ENCODE data around the gene SEMA7A.

The SEMA7A gene

DNA sequence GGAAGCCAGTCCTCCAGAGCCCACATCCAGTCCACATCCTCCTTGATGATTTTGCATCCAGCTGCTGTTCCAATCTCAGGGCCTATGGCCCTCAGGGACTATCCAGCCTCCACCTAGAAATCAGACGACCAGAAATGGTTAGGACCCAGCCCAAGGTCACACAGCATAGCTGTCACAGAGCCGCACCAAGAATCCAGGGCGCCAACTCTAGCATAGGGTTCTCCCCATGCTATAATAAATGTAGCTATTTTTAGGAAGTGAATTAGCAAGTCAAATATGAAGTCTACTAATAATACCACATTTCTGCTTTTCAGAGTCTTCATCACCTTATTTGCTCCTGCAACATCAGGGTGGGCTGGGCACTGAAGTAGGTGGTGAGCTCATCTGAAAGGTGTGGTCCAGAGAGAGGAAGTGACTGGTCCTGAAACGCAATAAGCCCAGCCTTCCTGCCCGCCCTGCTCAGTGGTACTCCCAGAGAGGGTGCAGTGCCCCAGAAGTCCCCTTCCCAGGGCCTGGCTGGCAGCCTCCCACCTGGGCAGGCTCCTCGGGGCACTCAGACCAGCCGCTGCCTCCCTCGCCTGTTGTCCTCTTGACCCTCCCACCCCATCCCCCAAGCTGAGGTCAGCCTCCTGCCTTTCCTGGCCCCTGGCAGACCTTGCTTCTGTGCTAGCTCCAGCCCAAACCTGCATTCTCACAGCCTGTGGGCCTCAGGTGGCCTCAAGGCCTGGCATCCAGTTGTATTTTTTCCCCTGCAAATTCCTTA, 48.7 kb downstream of the SEMA7A start:
- FAIRE-seq, result no peak

DNA sequence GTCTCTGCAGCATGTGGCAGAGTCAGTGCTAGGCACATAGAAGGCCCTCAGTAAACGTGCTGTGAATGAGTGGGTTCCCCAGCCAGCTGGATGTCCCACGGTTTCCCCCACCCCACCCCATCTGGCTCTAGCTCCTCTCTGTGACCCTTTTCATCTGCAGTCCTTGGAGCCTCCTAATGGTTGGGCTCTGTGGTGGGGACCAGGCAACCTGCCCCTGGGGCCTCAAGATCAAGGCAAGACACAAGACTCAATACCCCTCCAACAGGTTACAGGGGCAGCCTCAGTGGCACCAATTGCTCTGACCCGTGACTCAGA, 49.2 kb downstream of the SEMA7A start:
- FAIRE-seq, result no peak

DNA sequence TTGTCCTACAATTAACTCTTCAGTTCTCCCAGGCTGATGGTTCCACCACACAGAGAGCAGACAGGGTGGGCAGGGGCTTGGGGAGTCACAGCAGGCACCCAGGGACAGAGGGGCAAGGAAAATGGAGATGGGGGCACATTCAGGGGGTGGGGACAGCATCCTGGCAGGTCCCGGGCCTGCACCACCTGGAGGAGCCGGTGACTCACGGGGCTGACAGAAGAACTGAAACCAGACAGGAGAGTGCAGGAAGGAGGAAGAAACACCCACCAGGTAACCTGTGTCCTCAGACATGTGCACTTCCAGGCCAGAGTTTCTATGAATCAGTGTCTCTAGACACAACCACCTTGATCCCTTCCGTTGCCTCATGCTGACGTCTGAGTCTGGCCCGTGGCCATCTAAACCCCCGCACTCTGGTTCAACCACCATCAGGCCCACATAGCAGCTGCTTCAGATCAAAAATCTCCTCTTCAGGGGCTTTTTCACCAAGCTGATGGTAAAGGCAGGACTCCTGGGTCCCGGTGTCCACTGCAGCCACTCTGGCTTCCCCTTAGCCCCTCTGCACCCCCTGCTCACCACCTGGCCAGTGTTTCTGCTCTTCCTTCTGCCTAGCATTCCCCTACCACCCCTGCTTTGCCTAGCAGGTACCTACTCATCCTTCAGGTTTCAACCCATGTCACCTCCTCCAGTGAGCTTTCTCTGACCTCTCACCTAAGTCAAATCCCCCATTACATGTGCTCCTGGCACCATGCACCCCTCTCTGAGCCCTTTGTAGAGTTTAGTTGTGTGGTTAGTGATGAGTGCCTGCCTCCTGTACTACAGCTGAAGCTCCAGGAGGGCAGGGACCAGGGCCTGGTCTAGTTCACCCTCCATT, 49.8 kb downstream of the SEMA7A start:
- FAIRE-seq, result no peak

DNA sequence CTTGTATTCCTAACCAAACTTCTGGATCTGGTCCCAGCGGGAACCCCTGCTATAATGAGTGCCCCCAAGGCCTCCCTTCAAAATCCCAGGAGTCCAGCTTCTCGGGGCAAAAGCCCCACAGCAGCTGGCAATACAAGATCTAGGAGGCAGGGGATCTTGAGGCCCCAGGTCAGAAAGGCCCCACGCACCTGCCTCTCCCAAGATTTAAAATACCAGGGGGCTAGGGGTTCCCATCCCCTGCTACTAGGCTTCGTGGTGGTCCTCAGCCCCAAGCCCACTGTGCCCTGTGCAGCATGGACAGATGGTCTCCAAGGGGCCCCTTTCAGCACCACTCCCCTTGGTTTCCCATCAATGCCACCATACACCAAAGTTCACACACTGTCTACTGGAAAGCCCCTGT, 50.5 kb downstream of the SEMA7A start:
- no peak for FAIRE-seq

DNA sequence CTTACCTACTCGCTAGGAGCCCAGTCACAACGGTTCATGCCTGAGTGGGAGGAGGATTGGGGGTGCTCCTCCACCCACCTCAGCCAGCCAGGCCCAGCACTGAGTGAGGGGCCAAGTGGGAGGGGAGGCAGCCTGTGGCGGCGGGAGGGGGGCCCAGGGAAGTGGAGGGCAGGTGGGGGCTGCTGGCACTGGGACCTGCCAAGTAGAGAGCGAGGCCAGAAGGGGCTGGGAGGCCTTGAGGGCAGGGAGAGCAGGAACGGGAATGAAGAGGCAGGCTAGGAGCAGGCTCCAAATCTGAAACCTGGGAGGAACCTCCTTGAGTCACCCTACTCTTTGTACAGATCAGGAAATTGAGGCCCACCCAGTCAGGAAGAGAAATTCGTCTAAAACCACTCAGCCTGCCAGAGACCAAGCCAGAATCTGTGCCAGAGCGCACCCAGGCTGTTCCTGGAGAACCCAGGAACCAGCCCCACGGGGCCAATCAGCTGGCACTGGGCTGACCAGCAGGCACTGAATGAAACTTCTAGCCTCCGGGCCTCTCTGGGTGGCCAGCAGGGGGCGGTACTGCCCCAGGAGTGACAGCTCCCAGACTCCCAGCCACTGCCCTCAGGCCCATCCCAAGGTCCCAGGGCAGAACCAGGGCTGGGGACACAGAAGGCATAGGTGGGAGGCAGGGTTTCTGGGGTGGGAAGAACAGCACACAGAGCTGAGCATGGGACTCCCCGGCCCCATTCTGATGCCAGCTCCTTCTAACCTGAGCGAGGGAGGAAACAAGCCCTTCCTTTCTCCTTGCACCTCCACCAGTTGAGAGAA, 51.5 kb downstream of the SEMA7A start:
- no peak for FAIRE-seq

DNA sequence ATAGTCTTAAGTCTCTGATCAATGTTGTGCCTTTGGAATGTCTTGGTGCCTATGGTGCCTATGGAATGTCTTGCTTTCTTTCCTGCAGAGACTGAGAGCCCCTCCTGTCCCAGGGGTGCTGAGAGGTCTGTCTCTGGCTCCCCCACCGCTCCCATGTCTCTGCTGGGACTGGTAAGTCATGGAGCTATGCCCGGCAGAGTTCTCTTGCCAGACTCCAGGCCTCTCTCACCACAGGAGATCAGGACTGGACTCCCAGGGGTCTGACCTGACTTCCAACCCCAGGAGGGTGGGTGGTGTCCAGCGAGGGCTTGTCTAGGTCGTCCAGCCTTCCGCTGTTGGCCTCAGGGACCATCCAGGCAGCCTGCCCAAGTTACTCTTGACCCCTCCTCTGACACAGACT, 52.3 kb downstream of the SEMA7A start:
- no peak for FAIRE-seq

DNA sequence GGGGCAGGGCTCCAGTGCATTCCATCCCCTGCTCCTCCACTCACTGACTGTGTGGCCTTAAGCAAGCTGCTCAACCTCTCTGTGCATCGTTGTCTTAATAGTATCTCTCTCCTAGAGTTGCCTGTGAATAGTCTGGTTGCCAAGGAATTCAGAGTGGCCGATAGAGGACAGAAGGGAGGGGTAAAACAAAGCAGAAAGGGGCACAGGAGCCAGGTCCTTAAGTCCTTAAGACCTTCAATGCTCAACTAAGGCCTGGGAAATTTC, 52.6 kb downstream of the SEMA7A start:
- FAIRE-seq, result no peak

DNA sequence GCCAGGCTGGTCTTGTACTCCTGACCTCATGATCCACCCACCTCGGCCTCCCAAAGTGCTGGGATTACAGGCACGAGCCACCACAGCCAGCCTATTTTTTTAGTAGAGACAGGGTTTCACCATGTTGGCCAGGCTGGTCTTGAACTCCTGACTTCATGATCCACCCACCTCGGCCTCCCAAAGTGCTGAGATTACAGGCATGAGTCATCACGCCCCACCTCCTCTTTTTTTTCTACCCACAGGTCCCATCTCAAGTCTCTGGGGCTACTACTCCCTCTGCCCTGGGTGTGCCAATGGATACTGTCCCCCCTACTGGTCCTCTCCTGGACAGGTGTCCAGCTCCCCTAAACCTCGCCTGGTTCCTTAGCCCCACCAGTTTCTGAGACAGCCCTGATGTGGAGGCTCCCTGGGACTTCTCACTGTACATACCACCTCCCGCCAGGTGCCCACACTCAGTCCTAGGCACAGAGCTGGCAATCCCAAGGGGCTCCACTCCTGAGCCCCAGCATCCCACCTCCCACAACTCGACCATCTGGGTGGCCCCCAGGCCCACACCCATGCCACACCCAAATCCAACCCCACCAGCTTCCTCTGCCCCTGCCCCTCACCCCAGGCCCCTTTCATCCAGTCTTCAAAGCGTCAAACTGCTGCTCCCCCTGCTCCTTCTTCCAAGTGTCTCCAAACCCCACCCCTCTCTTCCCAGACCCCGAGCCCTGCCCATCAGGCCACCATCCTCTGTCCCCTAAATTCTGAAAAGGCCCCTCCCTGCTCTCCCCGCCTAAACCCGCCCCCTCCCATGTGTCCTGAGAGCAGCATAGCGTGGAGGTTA, 53.2 kb downstream of the SEMA7A start:
- FAIRE-seq, result no peak

DNA sequence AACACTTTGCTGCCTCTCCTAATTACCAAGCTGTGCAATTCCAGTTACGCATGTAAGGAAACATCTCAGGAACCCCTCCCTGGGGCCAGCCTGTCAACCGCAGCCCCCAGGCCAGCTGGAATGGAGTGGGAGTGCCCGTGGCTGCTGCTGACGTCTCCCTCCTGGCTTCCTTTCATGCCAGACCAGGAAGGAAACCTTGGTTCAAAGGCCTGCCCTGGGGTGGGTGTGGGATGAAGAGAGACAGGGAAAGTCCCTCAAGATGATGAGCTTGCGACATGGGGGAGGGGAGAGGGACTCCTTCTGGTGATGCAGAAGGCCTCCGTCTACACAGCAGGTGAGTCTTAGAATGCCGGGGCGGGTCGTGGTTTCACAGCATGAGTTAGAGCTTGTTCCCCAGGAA, 54.9 kb downstream of the SEMA7A start:
- no peak for FAIRE-seq

DNA sequence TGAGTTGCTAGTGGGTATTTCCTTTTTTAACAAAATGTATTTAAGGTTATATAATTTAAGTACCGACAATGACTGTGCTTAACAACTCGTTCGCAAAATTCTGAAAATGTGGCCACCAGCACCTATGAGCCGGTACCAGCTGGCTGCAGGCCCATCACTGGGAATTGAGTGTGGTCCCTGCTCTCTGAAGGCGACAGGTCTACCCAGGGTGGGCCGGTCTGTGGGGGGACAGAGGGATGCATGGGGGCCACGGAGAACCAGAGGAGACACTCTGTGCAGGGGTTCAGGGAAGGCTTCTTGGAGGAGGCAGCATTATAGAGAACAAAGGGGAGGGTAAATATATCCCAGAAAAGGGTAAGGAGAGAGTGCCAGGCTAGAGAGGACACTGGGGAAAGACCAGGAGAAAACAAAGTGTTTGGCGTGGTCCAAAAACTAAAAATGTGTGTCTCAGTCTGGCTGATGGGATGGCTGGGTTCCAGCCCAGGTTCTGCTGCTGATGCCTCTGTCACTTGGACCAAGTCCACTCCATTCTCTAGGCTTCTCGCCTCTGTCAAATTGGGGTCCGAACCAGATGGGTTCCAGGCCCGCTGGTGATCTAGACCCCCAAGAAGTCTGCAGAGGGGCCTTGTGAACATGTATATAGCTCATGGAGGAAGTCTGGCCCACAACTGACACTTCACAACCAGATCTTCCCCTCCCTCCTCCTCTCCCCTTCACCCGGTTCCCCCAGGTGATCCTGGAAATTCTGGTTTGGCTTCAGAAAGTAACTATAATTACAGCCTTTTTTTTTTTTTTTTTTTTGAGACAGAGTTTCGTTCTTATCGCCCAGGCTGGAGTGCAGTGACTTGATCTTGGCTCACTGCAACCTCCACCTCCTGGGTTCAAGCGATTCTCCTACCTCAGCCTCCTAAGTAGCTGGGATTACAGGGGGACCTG, 55.7 kb downstream of the SEMA7A start:
- no peak for FAIRE-seq

DNA sequence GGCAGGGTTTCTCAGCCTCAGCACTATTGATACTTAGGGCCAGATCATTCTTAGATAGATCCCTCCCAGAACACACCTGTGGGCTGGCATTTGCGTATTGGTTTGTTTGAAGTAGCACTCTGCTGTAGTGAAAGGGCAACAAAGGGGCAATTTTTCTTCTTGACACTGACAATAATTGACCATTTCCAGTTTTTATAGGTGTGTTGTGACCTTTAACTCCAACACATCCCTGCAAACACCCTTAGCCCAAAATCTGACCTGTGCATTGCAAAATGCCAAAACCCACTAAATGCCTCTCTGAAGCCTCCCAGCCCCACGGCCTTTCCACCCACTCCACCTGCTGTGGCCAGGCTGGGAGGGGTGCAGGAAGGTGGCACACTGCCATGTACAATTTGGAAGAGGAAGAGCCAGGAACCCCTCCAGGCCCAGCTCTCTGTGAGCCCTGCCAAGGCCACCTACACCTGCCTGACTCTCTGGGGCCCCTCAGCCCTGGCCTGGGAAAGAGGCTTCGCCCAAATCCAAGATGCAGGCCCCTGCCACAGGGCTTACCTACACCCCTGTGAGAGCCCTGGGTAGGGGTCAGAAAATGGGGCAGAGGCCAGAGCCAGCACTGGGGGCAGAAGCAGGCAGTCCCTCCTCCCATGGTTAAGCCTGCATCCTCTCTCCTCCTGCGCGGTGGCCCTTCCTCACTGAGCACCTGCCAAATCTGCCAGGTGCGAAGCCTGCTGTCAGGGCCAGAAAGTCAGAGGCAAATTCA, 56.8 kb downstream of the SEMA7A start:
- FAIRE-seq, result no peak

DNA sequence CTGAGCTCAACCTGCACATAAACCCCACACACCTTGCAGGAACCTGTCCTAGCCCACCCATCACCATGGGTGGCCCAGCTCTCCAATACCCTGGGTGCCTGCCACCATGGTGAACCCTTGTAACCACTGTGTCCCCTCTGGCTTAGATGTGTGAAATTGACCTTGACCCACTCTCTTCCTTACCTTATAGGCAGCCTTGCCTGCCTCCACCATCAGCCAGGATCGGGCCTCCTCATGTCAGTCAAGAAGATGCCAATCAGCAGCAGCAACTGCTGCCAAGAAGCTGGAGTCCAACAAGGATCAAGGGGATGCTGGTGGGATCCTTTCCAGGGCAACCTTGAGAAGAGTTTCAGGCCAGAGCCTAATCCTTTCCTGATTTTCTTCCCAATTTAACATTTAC, 57.5 kb downstream of the SEMA7A start:
- no peak for FAIRE-seq

DNA sequence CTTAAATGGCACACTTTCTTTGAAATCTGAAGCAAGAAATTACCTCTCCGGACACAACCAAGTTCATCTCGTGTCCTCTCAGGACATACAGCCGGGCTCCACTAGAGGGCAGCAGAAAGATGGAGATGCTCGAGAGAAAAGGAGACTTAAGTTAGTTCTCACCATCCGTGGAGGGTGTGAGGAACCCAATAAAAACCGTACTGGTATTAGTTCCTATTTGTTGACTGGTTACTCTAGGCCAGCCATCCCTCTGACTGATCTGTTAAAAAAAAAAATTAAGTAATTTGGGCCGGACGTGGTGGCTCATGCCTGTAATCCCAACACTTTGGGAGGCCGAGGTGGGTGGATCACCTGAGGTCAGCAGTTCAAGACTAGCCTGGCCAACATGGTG, 58.5 kb downstream of the SEMA7A start:
- FAIRE-seq, result peak; percentile 15

DNA sequence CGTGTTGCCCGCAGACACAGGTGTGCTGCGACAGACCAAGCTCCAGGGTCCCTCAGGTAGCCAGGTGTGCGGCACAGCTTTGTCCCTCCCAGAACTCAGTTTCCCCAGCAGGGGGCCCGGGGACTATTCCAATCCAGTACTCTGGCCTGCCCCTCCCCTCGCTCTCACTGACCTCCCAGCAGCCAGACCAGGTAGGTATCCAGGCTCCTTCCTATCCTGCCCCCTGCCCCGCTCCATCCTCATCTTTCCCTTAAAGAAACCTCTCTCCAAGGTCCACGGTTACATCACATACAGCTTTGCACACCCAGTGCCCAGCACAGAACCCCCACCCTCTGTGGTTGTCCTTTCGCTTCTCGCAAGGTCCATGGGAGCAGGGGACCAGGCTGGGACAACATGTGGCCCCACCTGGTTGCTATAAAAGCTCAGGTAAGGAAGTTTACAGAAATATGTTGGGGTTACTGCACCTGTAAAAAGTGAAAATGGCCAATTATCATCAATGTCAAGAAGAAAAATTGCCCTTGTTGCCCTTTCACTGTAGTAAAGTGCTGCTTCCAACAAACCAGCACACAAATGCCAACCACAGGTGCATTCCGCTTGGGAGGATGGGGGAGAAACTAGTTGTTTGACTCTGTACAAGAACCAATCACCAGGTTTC, 59.0 kb downstream of the SEMA7A start:
- FAIRE-seq, result no peak

DNA sequence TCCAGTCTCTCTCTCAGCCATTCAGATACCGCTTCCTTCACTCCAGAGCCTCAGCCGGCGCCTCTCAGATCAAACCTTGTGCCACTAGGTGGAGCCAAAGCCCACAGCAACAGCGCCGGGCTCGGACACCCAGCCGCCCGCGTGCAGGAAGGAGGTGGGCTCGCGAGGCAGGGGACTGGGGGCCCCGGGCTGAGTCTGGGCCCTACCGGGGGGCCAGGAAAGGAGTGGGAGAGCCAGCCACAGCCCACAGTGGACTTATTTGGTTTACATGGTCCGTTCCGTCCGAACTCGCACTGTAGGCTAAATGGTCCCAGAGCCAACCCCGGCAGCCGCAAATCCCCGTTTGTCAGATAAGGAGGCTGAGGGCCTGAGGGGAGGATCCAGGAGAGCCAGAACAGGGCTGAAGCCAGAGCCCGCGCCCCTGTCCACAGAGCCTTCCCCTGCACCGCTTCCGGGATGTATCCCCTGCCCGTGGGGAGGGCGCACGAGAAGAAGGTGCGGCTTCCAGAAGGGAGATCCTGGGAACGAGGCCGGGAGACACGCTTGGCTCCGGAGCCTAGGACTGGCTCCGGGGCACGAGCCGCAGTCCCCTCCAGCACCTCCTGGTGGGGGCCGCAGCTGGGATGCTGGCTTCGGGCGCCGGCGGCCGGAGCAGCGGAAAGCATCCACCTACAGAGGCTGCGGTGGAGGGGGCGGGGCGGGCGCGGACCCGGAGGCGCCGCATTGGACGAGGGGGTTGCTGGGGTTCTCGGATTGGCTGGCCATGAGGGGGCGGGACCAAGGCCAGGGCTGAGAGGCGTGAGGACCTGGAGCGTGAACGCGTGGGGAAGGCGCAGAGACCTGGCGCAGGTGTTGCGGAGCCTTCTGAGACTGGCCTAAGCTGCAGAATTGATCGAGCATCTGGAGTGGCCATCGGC, 59.8 kb downstream of the SEMA7A start:
- no peak for FAIRE-seq

DNA sequence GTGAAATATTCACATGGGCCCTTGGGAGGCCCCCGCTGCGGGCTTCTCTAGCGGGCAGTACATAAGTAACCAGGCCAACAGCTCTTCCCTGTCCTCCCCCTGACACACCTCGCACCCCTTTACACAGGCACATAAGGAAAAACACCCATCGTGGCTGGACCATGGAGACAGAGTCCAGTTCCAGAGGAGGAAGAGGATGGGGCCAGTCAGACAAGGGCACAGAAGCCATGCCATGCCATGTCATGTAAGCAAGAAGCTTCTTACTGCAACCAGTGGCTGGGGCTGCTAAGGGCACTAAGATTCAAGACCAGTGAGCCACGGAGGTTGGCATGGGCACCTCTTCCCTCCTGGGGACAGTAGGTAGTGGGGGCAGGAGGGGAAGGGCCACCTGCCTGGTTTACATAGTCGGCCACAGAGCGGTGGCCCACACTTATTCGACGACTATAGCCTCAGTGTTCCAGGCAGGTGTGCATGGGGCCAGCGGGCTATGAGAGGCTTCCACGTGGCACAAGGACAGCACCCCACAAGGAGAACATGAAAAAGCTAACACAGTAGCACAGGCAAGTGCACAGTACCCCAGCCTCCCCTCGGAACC, 60.6 kb downstream of the SEMA7A start:
- FAIRE-seq, result no peak

DNA sequence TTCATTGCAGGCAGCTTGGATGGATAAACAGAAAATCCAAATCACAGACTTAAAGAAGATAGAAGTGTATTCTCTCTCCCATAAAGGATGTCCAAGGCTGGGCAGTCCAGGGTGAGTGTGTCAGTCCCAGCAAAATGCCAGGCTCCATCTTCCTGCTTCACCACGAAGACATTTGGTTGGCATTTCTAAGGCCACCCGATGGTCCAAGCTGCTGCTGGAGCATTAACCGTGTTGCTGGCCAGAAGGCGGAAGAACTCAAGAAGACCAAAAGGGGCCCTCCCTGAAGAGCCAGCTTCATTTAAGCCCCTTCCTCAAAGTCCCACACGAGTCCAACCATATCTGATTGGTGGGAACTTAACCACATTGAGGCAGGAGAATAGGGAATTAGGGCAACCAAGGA, 63.3 kb downstream of the SEMA7A start:
- FAIRE-seq, result no peak

DNA sequence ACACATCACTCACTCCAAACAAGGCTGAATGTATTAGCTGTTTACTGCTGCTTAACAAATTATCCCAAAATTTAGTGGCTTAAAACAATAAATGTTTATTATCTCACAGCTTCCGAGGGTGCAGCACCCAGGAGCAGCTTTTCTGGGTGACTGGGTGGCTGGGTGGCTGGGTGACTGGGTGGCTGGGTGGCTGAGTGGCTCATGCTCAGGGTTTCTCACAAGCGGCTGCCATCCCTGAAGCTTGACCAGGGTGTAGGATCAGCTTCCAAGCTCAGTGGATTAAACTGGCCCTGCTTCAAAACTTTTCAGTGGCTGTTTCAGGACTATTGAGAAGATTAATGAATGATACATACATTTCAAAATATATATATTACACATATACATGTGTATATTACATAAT, 64.0 kb downstream of the SEMA7A start:
- FAIRE-seq, result no peak
